HFFc6 (cell line): ENCODE results near the gene CXCL5. TPM values are rescaled to one million over a fixed set of nuclear protein-coding genes. Genes with fewer than 3 reads are reported as not detected.
A peak's percentile ranks its signal among the peaks of the same experiment; 100 is the strongest.

ENCODE experiments used
- DNase-seq: peaks from one replicate; pipeline ENCODE4 v3.0.0-alpha.2; 2018
- H3K27ac Mint-ChIP-seq: 2 replicates; pipeline ENCODE4 v1.8.0; 2020; ENCODE audit warnings: mild to moderate bottlenecking, mixed read lengths
- H3K27me3 Mint-ChIP-seq: 2 replicates; pipeline ENCODE4 v1.8.0; 2021; ENCODE audit warnings: mild to moderate bottlenecking, moderate library complexity, mixed read lengths; ENCODE audit not compliant: insufficient read depth
- H3K36me3 Mint-ChIP-seq: 2 replicates; pipeline ENCODE4 v1.8.0; 2021; ENCODE audit warnings: low read depth, mixed read lengths
- H3K4me1 Mint-ChIP-seq: 2 replicates; pipeline ENCODE4 v1.8.0; 2020; ENCODE audit warnings: low read depth, mixed read lengths
- H3K4me3 Mint-ChIP-seq: 2 replicates; pipeline ENCODE4 v1.8.0; 2020; ENCODE audit warnings: mild to moderate bottlenecking, moderate library complexity, mixed read lengths
- H3K9me3 Mint-ChIP-seq: 2 replicates; pipeline ENCODE4 v1.8.0; 2020; ENCODE audit warnings: mild to moderate bottlenecking, mixed read lengths
- long read RNA-seq: library from polyadenylated mRNA; unstranded; transcript quantifications from one replicate; pipeline ENCODE4 v2.0.0, GENCODE V29; 2019
- total RNA-seq, 6 experiments: library from RNA; stranded (reverse); fragmentation: NEBNext Ultra II Directional; extraction: Animal tissue kit (Norgen Biotek cat#: 25700); gene quantifications; 2 replicates in 1 of 6; 3 replicates in 5 of 6; pipeline ENCODE4 v1.2.3, GENCODE V29; 2021
- TF ChIP-seq, protein P1 (sequence below): fragments of 200-600 bp; sonication (generic); IDR thresholded peaks from 2 replicates; pipeline ENCODE4 v1.5.0; 2021; ENCODE audit warnings: antibody characterized with exemption, mild to moderate bottlenecking

The CXCL5 gene
- under 1 TPM in 3 of 6 experiments, not detected in 3; 0.07 to 0.17 (median 0.14) TPM for total RNA-seq
- long read RNA-seq, partial matches to known transcripts = 0 of 1 reads
- long read RNA-seq, other reads (novel, unspliced or antisense) = 0 of 1 reads

DNA sequence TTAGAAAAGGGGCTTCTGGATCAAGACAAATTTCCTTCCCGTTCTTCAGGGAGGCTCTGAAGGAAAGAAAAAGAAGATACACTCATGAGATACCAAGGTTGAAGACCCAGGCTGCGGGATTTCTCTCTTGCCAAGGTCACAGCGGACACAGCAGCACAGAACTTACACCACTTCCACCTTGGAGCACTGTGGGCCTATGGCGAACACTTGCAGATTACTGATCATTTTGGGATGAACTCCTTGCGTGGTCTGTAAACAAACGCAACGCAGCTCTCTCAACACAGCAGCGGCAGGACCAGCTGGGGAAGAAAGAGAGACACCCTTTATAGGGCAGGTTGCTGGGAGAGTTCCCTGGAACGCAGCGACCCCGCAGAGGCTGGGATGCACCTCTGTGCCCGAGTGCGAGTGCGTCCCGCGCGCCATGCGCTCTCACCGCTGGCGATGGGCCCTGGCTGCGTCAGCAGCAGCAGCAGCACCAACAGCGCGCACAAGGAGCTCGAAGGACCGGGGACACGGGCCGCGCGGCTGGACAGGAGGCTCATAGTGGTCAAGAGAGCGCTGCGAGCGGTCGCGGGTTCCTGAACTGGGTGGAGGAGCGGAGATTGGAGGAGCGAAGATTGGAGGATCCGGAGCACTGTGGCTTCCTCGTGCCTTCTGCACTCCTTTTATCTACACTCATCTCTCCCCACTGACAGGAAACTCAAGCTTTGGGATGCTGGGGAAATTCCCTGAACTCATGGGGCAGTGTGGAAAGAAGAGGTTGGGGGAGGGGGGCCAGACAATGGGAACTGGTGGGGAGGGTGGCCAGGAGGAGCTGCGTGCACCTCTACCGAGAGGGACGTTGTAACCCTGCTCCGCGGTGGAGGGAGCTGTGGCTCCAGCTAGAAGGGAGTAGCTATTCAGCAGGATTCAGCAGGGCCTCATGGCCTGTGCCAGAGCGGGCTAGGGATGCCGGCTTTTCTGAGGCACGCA lies at the start of gene CXCL5:
TSS of gene CXCL5 (minus strand) at position 638 of the 972 bp plus-strand sequence. CDS start at position 542, 96 bp downstream.
- H3K4me1 Mint-ChIP-seq = peaks cover 10% of the 10 kb centered on the region; the same call in 1 of the 2 replicates
- H3K9me3 Mint-ChIP-seq = no peaks in the 10 kb centered on the region
- H3K36me3 Mint-ChIP-seq = no peaks in the 10 kb centered on the region
- TF ChIP-seq, protein P1, sequence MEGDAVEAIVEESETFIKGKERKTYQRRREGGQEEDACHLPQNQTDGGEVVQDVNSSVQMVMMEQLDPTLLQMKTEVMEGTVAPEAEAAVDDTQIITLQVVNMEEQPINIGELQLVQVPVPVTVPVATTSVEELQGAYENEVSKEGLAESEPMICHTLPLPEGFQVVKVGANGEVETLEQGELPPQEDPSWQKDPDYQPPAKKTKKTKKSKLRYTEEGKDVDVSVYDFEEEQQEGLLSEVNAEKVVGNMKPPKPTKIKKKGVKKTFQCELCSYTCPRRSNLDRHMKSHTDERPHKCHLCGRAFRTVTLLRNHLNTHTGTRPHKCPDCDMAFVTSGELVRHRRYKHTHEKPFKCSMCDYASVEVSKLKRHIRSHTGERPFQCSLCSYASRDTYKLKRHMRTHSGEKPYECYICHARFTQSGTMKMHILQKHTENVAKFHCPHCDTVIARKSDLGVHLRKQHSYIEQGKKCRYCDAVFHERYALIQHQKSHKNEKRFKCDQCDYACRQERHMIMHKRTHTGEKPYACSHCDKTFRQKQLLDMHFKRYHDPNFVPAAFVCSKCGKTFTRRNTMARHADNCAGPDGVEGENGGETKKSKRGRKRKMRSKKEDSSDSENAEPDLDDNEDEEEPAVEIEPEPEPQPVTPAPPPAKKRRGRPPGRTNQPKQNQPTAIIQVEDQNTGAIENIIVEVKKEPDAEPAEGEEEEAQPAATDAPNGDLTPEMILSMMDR = no peak
- no peak within 1 kb of the TSS for H3K27ac Mint-ChIP-seq
- peaks cover 7% of the 10 kb centered on the region; the same call in 1 of the 2 replicates for H3K27me3 Mint-ChIP-seq
- peak; percentile 15 for DNase-seq
- peak within 1 kb of the TSS; percentile 82 for H3K4me3 Mint-ChIP-seq

DNA sequence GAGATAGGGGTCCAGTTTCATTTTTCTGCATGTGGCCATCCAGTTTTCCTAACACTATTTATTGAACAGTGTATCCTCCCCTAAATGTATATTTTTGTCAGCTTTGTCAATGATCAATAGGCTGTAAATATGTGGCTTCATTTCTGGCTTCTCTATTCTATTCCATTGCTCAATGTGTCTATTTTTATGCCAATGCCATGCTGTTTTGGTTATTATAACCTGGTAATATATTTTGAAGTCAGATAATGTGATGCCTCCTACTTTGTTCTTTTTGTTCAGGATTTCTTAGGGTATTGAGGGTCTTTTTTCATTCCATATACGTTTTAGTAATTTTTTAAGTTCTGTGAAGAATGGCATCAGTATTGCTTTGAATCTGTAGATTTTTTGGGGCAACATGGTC lies 48.7 kb upstream of the CXCL5 start:
- Mint-ChIP-seq H3K36me3 (peaks cover 19% of the 10 kb centered on the region), H3K27me3 (no peaks in the 10 kb centered on the region), H3K4me1 (peaks cover 37% of the 10 kb centered on the region), H3K4me3 (no peak overlapping the region), H3K9me3 (peaks cover 16% of the 10 kb centered on the region), H3K27ac (no peak overlapping the region)
- TF ChIP-seq, protein P1 = no peak
- DNase-seq = no peak

DNA sequence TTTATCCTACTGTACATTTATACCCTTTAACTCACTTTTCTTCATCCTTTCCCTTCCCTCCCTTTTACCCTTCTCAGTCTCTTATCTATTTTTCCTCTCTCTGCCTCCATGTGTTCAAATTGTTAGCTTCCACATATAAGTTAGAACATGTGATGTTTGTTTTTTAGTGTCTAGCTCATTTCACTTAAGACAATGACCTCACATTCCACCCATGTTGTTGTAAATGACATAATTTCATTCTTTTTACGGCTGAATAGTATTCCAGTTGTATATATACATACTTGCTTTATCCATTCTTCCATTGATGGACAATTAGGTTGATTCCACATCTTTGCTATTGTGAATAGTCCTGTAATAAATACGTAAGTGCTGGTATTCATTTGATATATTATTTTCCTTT lies 47.3 kb upstream of the CXCL5 start:
- peak overlapping the region; percentile 53; the same call in 1 of the 2 replicates for H3K4me3 Mint-ChIP-seq
- no peak for DNase-seq
- peaks cover 51% of the 10 kb centered on the region for H3K4me1 Mint-ChIP-seq
- peak overlapping the region; percentile 69 for H3K27ac Mint-ChIP-seq
- peaks cover 16% of the 10 kb centered on the region for H3K9me3 Mint-ChIP-seq
- TF ChIP-seq, protein P1 = no peak
- peaks cover 19% of the 10 kb centered on the region for H3K36me3 Mint-ChIP-seq
- H3K27me3 Mint-ChIP-seq = no peaks in the 10 kb centered on the region

DNA sequence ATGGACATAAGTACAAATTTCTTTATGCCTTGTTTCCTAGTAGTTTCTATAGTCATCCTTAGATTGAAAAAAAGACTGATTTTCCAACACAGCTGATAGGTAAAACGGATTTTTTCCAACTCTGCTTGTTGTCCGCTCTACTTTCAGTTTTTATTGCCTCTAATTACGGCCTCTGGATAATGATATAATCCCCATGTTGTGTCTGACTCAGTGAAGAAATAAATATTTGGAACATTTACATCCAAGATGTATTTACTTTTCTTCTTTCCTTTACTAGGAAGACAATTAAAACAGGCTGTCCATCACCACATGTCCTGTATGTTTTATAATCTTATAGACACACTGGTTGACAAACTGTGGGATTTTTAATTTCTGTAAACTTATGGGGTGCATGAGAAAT lies 46.8 kb upstream of the CXCL5 start:
- peaks cover 16% of the 10 kb centered on the region for H3K9me3 Mint-ChIP-seq
- H3K4me3 Mint-ChIP-seq = peak overlapping the region; percentile 53
- no peak for DNase-seq
- TF ChIP-seq, protein P1 = no peak
- peak overlapping the region; percentile 69 for H3K27ac Mint-ChIP-seq
- H3K4me1 Mint-ChIP-seq = peaks cover 54% of the 10 kb centered on the region
- H3K27me3 Mint-ChIP-seq = no peaks in the 10 kb centered on the region
- H3K36me3 Mint-ChIP-seq = peaks cover 19% of the 10 kb centered on the region

DNA sequence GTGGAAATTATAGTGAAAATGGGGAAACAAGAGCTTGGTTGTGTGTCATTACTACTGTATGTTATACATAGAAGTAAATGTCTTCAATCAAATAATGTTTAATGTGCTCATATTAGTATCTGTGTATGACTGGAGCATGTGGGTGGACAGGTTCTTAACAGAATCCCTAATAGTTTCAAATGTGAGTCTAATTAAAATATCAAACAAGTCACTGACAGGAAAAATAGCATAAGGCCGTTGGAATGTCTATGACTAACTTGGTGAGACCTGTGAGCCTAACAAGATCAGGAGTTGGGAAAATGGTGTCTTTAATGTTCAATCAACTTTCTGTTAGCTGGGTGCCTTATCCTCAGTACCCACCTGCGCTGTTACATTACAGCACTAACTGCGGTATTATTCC lies 46.2 kb upstream of the CXCL5 start:
- Mint-ChIP-seq H3K27ac (peak overlapping the region; percentile 69), H3K36me3 (peaks cover 19% of the 10 kb centered on the region), H3K4me1 (peaks cover 59% of the 10 kb centered on the region), H3K4me3 (peak overlapping the region; percentile 53), H3K9me3 (peaks cover 16% of the 10 kb centered on the region), H3K27me3 (no peaks in the 10 kb centered on the region)
- TF ChIP-seq, protein P1 = no peak
- peak; percentile 40 for DNase-seq
